ENCODE measurements around the gene SERINC3. TPM values are rescaled to one million over a fixed set of nuclear protein-coding genes. Genes with fewer than 3 reads are reported as not detected.

The SERINC3 gene
- total RNA-seq, 2 donors from 2014 or later: 75.6 to 91.3 TPM

DNA sequence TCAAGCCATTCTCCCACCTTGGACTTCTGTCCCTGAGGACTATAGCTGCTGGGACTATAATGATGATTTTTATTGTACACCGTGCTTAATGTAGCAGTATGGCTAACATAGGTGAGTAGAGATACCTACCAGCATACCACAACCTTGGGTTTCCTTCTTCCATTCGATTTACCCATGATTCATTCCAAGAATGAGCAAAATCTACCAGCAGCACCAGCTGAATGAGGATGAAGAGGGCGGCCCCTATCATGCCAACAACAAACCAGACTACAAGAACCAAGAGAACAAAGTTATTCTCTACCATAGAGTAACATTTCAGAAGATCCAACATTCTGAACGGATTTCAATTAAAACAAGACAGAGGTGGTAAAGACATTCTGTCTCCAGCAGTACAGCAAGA lies 12.1 kb downstream of the SERINC3 start:
- no peaks in the 10 kb centered on the region for H3K9me3 Mint-ChIP-seq
- no peak for DNase-seq
- Histone ChIP-seq H3K9me3 (ENCODE audit: control insufficient read depth, low read length) (no peaks in the 10 kb centered on the region), H3K9ac (ENCODE audit: extremely low read depth, low read length, poor library complexity, severe bottlenecking) (no peak overlapping the region), H3K27me3 (ENCODE audit: control insufficient read depth, insufficient read depth, low read length, poor library complexity, severe bottlenecking) (no peaks in the 10 kb centered on the region), H3K4me3 (ENCODE audit: low read length) (no peak overlapping the region), H3K4me1 (ENCODE audit: control insufficient read depth, insufficient read depth, low read length) (no peaks in the 10 kb centered on the region), H3K27ac (ENCODE audit: low read depth, low read length) (no peak overlapping the region), H3K36me3 (ENCODE audit: control insufficient read depth, insufficient read depth, low read length) (peaks cover 91% of the 10 kb centered on the region)
- H3K4me1 Mint-ChIP-seq: peaks cover 2% of the 10 kb centered on the region
- 83 to 95% methylated on average over 1 to 3 of the region's 4 CpGs for WGBS, 2 experiments (ENCODE audit: insufficient coverage in 1 of 2, insufficient read length in 1 of 2)
- H3K36me3 Mint-ChIP-seq (ENCODE audit: low read depth): peaks cover 51% of the 10 kb centered on the region
- no peaks in the 10 kb centered on the region for H3K27me3 Mint-ChIP-seq (ENCODE audit: insufficient read depth)
- TF ChIP-seq, protein P1, sequence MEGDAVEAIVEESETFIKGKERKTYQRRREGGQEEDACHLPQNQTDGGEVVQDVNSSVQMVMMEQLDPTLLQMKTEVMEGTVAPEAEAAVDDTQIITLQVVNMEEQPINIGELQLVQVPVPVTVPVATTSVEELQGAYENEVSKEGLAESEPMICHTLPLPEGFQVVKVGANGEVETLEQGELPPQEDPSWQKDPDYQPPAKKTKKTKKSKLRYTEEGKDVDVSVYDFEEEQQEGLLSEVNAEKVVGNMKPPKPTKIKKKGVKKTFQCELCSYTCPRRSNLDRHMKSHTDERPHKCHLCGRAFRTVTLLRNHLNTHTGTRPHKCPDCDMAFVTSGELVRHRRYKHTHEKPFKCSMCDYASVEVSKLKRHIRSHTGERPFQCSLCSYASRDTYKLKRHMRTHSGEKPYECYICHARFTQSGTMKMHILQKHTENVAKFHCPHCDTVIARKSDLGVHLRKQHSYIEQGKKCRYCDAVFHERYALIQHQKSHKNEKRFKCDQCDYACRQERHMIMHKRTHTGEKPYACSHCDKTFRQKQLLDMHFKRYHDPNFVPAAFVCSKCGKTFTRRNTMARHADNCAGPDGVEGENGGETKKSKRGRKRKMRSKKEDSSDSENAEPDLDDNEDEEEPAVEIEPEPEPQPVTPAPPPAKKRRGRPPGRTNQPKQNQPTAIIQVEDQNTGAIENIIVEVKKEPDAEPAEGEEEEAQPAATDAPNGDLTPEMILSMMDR (conservative IDR thresholded peaks at IDR 0.05): no peak
- no peak overlapping the region for H3K4me3 Mint-ChIP-seq
- H3K27ac Mint-ChIP-seq: no peak overlapping the region

DNA sequence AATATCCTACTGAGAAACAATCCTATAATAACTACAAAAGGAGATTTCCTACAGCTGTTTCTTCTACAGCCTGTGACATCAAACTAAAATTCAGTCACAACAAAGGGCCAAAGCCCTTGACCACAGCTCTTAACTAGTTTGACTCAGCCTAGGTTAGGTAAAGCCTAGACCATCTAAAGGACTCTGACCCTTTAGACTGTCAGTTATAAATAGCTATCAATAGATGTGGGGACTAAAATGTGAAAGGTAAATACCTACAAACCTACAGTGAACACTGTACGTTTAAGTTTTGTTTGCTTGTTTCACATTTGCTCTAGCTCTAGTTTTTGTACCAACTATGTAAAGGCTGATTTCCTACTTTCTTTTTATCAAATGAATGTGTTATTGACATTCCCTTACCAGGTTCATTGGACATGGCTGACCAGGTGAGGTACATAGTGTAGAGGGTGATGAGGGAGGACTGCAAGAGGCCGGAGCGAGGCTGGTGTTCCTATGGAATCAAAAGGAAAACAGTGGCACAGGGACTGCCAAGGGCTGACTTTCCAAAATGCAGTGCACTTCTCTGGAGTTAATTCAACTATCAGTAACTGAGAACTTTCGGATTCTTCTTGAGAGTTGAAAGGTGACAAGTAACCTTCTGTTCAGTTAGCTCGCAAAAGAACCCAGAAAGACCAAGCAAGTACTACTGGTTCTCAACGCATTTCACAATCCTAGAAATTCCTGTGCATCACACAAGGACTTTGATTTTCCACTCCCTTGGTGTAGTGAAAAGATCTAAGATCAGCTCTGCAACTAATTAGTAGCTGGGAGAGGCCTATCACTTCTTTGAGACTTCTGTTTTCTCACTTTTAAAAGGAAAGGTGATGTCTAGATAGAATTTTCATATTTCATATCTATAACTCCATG lies 17.2 kb downstream of the SERINC3 start:
- no peak overlapping the region for H3K9ac ChIP-seq (ENCODE audit: extremely low read depth, low read length, poor library complexity, severe bottlenecking)
- Mint-ChIP-seq H3K4me1 (no peaks in the 10 kb centered on the region), H3K27me3 (ENCODE audit: insufficient read depth) (no peaks in the 10 kb centered on the region), H3K27ac (no peak overlapping the region), H3K9me3 (no peaks in the 10 kb centered on the region), H3K4me3 (no peak overlapping the region), H3K36me3 (ENCODE audit: low read depth) (peaks cover 76% of the 10 kb centered on the region)
- WGBS, 2 experiments (ENCODE audit: insufficient coverage in 1 of 2, insufficient read length in 1 of 2): 89 to 96% methylated on average over 5 to 6 of the region's 6 CpGs
- H3K9me3 ChIP-seq (ENCODE audit: control insufficient read depth, low read length): no peaks in the 10 kb centered on the region
- H3K4me3 ChIP-seq (ENCODE audit: low read length): no peak overlapping the region
- H3K4me1 ChIP-seq (ENCODE audit: control insufficient read depth, insufficient read depth, low read length): no peaks in the 10 kb centered on the region
- DNase-seq: no peak
- H3K27ac ChIP-seq (ENCODE audit: low read depth, low read length): no peak overlapping the region
- peaks cover 98% of the 10 kb centered on the region for H3K36me3 ChIP-seq (ENCODE audit: control insufficient read depth, insufficient read depth, low read length)
- TF ChIP-seq, protein P1 (conservative IDR thresholded peaks at IDR 0.05): no peak
- no peaks in the 10 kb centered on the region for H3K27me3 ChIP-seq (ENCODE audit: control insufficient read depth, insufficient read depth, low read length, poor library complexity, severe bottlenecking)

DNA sequence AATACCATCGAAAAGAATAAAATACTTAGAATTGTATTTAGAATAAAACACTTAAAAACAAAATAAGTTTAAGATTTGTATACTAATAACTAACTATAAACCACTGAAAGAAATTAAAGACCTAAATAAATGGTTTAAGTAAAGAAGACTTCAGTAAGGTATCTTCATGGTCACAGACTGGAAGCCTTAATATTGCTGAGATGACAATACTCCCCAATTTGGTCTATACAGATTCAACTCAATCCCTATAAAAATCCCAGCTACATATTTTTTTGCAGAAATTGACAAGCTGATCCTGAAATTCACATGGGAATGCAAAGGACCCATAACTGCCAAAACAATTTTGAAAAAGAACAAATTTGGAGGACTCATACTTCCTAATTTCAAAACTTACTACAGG lies 18.9 kb downstream of the SERINC3 start:
- Mint-ChIP-seq H3K36me3 (ENCODE audit: low read depth) (peaks cover 76% of the 10 kb centered on the region), H3K27me3 (ENCODE audit: insufficient read depth) (no peaks in the 10 kb centered on the region), H3K4me1 (no peaks in the 10 kb centered on the region), H3K27ac (no peak overlapping the region), H3K4me3 (no peak overlapping the region), H3K9me3 (no peaks in the 10 kb centered on the region)
- Histone ChIP-seq H3K9me3 (ENCODE audit: control insufficient read depth, low read length) (no peaks in the 10 kb centered on the region), H3K27me3 (ENCODE audit: control insufficient read depth, insufficient read depth, low read length, poor library complexity, severe bottlenecking) (no peaks in the 10 kb centered on the region), H3K4me3 (ENCODE audit: low read length) (no peak overlapping the region), H3K4me1 (ENCODE audit: control insufficient read depth, insufficient read depth, low read length) (no peaks in the 10 kb centered on the region), H3K9ac (ENCODE audit: extremely low read depth, low read length, poor library complexity, severe bottlenecking) (no peak overlapping the region), H3K36me3 (ENCODE audit: control insufficient read depth, insufficient read depth, low read length) (peaks cover 97% of the 10 kb centered on the region), H3K27ac (ENCODE audit: low read depth, low read length) (no peak overlapping the region)
- whole genome bisulfite sequencing, 2 experiments (ENCODE audit: insufficient coverage in 1 of 2, insufficient read length in 1 of 2): no CpG with 5 or more reads among the region's 1 CpG
- TF ChIP-seq, protein P1 (conservative IDR thresholded peaks at IDR 0.05): no peak
- DNase-seq: no peak
